BE2C (cell line): Measurements from ENCODE around the gene SPRED2.
A peak's percentile ranks its signal among the peaks of the same experiment; 100 is the strongest.

Source experiments
- DNase-seq: peaks from one replicate; pipeline ENCODE4 v3.0.0-alpha.2; 2020
- H3K27me3 ChIP-seq: fragments of 250-450 bp; sonication (Bioruptor Pico); 2 replicates; pipeline ENCODE4 v1.5.1; 2020; ENCODE audit warnings: mild to moderate bottlenecking
- H3K36me3 ChIP-seq: fragments of 250-450 bp; sonication (Bioruptor Pico); 2 replicates; pipeline ENCODE4 v1.5.1; 2020; ENCODE audit warnings: mild to moderate bottlenecking
- H3K4me1 ChIP-seq: fragments of 250-450 bp; sonication (Bioruptor Pico); 2 replicates; pipeline ENCODE4 v1.5.1; 2020
- H3K4me3 ChIP-seq: 2 replicates; pipeline ENCODE4 v1.5.1; 2011; ENCODE audit warnings: low read depth, low read length
- H3K9me3 ChIP-seq: fragments of 250-450 bp; sonication (Bioruptor Pico); 2 replicates; pipeline ENCODE4 v1.5.1; 2020
- TF ChIP-seq, protein P1 (sequence below): IDR thresholded peaks from 2 replicates; pipeline ENCODE4 v1.5.1; 2012; ENCODE audit warnings: mild to moderate bottlenecking, low read depth, low read length

SPRED2 gene

DNA sequence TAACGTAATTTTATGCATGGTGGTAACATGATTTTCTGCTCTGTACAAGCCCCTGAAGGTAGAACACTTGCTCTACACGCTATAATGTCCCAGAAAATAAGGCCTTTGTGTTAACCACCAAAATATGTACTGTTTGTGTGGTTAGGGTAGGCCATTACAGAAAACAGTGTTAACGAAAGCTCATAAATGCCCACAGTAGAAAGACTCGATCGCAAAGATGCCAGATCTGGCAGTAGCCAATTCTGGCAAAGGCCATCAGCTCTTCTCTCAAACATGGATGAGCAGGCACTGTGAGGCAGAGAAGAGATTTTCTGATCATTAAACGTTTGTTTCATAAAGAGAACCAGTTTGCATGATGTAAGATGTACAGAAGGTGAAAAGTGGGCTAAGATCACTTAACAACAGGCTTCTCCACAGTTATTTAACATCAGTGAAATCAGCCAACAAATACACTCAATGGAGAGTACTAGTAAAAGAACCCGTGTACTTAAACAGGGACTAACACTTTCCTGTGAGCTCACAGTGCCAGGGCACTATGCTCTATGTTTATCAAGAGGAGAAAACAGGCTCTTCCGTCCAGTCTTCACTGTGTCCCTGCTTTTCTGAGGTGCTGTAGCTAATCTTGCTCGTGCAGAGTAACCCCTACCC, 80.3 kb downstream of the SPRED2 start:
- DNase-seq = no peak
- no peaks in the 10 kb centered on the region for H3K9me3 ChIP-seq
- no peaks in the 10 kb centered on the region for H3K27me3 ChIP-seq
- TF ChIP-seq, protein P1, sequence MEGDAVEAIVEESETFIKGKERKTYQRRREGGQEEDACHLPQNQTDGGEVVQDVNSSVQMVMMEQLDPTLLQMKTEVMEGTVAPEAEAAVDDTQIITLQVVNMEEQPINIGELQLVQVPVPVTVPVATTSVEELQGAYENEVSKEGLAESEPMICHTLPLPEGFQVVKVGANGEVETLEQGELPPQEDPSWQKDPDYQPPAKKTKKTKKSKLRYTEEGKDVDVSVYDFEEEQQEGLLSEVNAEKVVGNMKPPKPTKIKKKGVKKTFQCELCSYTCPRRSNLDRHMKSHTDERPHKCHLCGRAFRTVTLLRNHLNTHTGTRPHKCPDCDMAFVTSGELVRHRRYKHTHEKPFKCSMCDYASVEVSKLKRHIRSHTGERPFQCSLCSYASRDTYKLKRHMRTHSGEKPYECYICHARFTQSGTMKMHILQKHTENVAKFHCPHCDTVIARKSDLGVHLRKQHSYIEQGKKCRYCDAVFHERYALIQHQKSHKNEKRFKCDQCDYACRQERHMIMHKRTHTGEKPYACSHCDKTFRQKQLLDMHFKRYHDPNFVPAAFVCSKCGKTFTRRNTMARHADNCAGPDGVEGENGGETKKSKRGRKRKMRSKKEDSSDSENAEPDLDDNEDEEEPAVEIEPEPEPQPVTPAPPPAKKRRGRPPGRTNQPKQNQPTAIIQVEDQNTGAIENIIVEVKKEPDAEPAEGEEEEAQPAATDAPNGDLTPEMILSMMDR = no peak
- H3K36me3 ChIP-seq = no peaks in the 10 kb centered on the region
- peaks cover 20% of the 10 kb centered on the region for H3K4me1 ChIP-seq
- H3K4me3 ChIP-seq = no peak overlapping the region

DNA sequence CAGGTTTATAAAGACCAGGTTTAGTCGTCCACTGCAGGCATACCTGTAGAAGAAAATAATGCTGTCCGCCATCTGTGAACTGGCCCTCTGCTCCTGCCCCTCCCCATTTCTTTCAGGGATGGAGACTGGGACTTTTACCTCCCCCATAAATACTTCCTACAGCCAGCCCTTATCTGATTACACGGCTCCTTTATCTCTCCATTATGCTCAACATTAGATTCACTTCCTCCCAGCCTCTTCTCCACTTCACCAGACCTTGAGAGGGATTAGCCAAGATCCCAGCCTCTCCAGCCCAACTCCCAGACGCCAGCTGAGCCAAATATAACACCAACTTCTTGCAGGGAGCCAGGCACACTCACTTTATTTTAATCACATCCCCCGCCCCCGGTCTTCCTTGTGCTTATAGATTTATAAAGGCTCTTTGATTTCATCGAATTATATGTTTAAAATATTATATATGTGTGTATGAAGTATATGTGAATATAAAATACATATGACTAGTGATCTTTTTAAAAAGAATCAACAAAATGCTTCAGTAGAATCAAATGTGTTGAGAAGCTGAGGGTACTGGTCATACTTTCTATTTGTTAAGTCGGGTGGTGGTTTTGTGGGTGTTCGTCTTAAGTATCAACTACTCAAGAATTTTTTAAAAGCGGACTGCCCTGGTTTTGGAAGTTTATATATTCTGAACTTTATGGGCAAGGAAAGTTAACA, 81.0 kb downstream of the SPRED2 start:
- no peak for DNase-seq
- H3K27me3 ChIP-seq = no peaks in the 10 kb centered on the region
- H3K36me3 ChIP-seq = no peaks in the 10 kb centered on the region
- no peaks in the 10 kb centered on the region for H3K9me3 ChIP-seq
- H3K4me3 ChIP-seq = no peak overlapping the region
- H3K4me1 ChIP-seq = peaks cover 20% of the 10 kb centered on the region
- TF ChIP-seq, protein P1 = no peak

DNA sequence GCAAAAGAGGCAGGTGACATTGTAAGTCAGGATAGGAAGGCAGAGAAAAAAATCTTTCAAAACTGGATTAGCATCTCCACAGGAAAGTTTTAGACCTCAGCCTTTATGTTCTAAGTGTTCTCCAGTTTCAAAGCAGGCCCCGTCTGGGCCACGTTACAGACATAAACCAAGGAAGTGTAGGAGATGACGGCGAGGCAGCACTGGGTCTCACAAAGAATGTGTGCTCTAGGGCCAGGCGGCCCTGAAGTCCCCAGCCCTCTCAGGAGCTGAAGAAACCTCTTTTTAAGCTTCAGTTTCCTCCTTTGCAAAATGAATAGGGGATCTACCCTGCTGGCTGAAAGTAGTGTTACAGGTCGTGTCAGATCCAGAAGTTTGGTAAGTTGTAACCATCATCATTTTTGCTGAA, 81.7 kb downstream of the SPRED2 start:
- Histone ChIP-seq H3K36me3 (no peaks in the 10 kb centered on the region), H3K4me3 (no peak overlapping the region), H3K9me3 (no peaks in the 10 kb centered on the region), H3K4me1 (peaks cover 17% of the 10 kb centered on the region), H3K27me3 (no peaks in the 10 kb centered on the region)
- DNase-seq = no peak
- TF ChIP-seq, protein P1 = peak; percentile 33

DNA sequence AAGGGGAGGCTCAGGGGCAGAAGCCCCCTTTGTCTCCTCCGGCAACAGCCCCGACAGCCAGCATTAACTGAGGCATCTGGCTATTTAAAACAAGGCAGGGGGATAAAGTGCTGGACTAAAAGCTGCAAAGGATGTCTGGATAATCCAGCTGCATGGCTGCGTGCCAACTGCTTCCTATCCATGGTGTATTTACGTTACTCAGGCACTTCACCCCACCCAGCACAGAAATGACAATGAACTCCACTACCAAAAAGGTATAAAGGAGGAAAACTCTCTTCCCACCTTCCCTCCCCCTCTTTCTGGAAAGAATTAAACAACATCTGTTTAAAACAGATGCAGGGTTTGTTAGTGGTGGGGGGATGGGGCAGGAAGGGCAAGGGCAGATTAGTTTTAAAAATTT, 82.5 kb downstream of the SPRED2 start:
- H3K27me3 ChIP-seq = no peaks in the 10 kb centered on the region
- no peak overlapping the region for H3K4me3 ChIP-seq
- H3K9me3 ChIP-seq = no peaks in the 10 kb centered on the region
- H3K36me3 ChIP-seq = no peaks in the 10 kb centered on the region
- peak; percentile 89 for DNase-seq
- TF ChIP-seq, protein P1 = no peak
- H3K4me1 ChIP-seq = peaks cover 17% of the 10 kb centered on the region

DNA sequence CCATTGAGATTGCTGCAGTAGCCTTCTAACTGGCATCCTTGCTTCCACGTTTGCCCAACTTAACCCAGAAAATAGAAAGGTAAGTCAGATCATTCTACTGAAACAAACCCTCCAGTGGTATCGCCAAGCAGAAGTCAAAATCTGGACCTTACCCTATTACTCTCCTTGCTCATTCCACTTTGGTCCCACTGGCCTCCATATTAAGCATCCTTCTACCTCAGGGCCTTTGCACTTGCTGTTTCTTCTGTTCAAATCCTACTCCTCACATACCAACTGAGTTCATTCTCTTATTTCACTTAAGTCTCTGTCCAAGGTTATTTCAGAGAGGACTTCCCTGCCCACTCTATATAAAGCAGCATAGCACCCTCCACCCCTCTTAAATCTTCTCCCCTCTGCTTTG, 84.5 kb downstream of the SPRED2 start:
- no peak overlapping the region for H3K4me3 ChIP-seq
- H3K4me1 ChIP-seq = peaks cover 17% of the 10 kb centered on the region
- no peaks in the 10 kb centered on the region for H3K36me3 ChIP-seq
- DNase-seq = no peak
- H3K27me3 ChIP-seq = no peaks in the 10 kb centered on the region
- no peaks in the 10 kb centered on the region for H3K9me3 ChIP-seq
- TF ChIP-seq, protein P1 = no peak

DNA sequence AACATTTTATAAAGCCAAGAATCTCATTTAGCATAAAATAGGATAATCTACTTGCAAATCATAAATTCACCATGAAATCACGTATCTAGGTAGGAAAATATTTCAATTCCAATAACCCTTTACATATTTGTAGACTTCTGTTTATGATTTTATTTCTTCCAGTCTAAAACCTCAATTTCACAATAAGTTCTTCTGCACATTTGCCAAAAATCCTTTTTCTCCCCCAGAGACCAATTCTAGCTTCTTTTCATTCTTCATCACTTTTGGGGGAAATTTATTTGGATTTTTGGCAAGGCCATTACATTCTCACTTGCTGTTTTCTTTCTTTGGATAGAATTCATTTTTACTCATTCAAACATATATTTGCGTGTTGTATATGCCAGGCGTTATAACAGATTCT, 86.8 kb downstream of the SPRED2 start:
- Histone ChIP-seq H3K27me3 (no peaks in the 10 kb centered on the region), H3K9me3 (no peaks in the 10 kb centered on the region), H3K4me1 (peaks cover 5% of the 10 kb centered on the region), H3K36me3 (no peaks in the 10 kb centered on the region), H3K4me3 (no peak overlapping the region)
- no peak for DNase-seq
- TF ChIP-seq, protein P1 = no peak
